Measurements from ENCODE around the gene PLCB2. TPM values are rescaled to one million over a fixed set of nuclear protein-coding genes. Genes with fewer than 3 reads are reported as not detected.

Gene PLCB2
- total RNA-seq, 1 experiment from 2014 or later, result 7.4 TPM

GRCh38 chr15:40272485-40273056 is 35.2 kb downstream of the PLCB2 start:
- Histone ChIP-seq H2BK20ac (ENCODE audit: low read depth, low read length, poor library complexity, severe bottlenecking) (no peak overlapping the region), H2AK5ac (ENCODE audit: insufficient read length, low read length) (no peak overlapping the region), H3K4me1 (ENCODE audit: insufficient read depth, low read length) (no peaks in the 10 kb centered on the region), H3K9ac (ENCODE audit: extremely low read depth, insufficient read length, low read length) (no peak overlapping the region), H2BK120ac (ENCODE audit: low read depth, low read length, poor library complexity, severe bottlenecking) (no peak overlapping the region), H4K5ac (ENCODE audit: insufficient read length, low read depth, low read length) (no peak overlapping the region), H4K91ac (ENCODE audit: insufficient read length, low read depth, low read length) (no peak overlapping the region), H3K9me3 (ENCODE audit: control insufficient read depth, low read depth, low read length) (no peaks in the 10 kb centered on the region), H3K4me2 (ENCODE audit: insufficient read depth, insufficient read length, low read length) (no peak overlapping the region), H3K79me1 (ENCODE audit: insufficient read depth, low read depth, low read length, poor library complexity, severe bottlenecking) (no peaks in the 10 kb centered on the region), H3K4ac (ENCODE audit: low read depth, low read length) (no peak overlapping the region), H3K18ac (ENCODE audit: insufficient read length, low read depth, low read length) (no peak overlapping the region), H2BK15ac (ENCODE audit: low read depth, low read length) (no peak overlapping the region), H2BK12ac (ENCODE audit: insufficient read length, low read depth, low read length) (no peak overlapping the region), H3K23ac (ENCODE audit: insufficient read length, low read depth, low read length) (no peak overlapping the region), H4K20me1 (ENCODE audit: control insufficient read depth, insufficient read depth, insufficient read length) (no peaks in the 10 kb centered on the region), H3K14ac (ENCODE audit: insufficient read depth, low read length) (no peak overlapping the region; the same call in 1 of the 2 replicates), H3T11ph (ENCODE audit: low read length) (no peak overlapping the region), H3K27ac (ENCODE audit: insufficient read length, low read depth, low read length) (no peak overlapping the region), H3K56ac (ENCODE audit: insufficient read length, low read depth, low read length) (no peak overlapping the region), H3K79me2 (ENCODE audit: insufficient read depth, low read length) (no peaks in the 10 kb centered on the region), H3K23me2 (ENCODE audit: insufficient read length, low read depth, low read length, poor library complexity, severe bottlenecking) (no peaks in the 10 kb centered on the region), H2BK5ac (ENCODE audit: insufficient read length, low read length) (no peak overlapping the region), H3K27me3 (ENCODE audit: insufficient read depth, low read length) (no peaks in the 10 kb centered on the region), H2AFZ (ENCODE audit: low read length) (no peak overlapping the region), H4K8ac (replicated peaks; ENCODE audit: insufficient read length, low read depth, low read length) (no peak overlapping the region)
- Mint-ChIP-seq H3K27me3 (ENCODE audit: low read depth) (no peaks in the 10 kb centered on the region; the same call in none of the 2 replicates), H3K27ac (no peak overlapping the region; a peak in 1 of 7 replicates), H3K9me3 (no peaks in the 10 kb centered on the region; a peak in 1 of 5 replicates), H3K4me1 (peaks cover 12 to 36% of the 10 kb centered on the region in 2 experiments), H3K4me3 (no peak overlapping the region), H3K36me3 (ENCODE audit: insufficient read depth in 1 of 3, low read depth in 3 of 3) (peaks cover 0 to 11% (median 2%) of the 10 kb centered on the region in 3 experiments; a peak in 3 of 7 replicates)
- peak; percentile 42 for TF ChIP-seq CTCF (conservative IDR thresholded peaks at IDR 0.05)
- no CpG with 5 or more reads among the region's 20 CpGs for WGBS (ENCODE audit: extremely low coverage, insufficient read length, low lambda C conversion rate)
- no peak for DNase-seq

Measured in H9 (cell line).